ENCODE results near the gene TMEM26.
"Not testable (repeated sequence)": the region's sequence is repeated elsewhere in the genome, so short reads cannot be mapped to it uniquely, and the experiment has no call there.

Gene TMEM26

DNA sequence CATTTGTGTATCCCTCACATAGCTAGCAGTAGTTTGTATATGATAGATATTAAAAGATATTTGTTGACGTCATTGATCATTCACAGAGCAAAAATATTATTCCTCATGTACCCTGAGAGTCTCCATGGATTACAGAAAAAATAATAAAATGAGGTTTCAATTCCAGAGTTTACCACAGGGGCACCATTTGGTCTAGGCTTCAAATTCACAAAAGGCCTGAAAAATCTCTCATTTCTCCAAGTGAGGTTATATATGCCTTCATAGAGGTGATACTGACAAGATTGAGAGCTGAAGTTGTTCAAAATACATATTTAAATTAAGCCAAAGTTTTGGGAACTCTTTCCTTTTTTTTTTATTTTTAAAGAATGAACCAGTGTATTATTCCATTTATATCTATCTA is 52.7 kb downstream of the TMEM26 start:
- no peak for DNase-seq

DNA sequence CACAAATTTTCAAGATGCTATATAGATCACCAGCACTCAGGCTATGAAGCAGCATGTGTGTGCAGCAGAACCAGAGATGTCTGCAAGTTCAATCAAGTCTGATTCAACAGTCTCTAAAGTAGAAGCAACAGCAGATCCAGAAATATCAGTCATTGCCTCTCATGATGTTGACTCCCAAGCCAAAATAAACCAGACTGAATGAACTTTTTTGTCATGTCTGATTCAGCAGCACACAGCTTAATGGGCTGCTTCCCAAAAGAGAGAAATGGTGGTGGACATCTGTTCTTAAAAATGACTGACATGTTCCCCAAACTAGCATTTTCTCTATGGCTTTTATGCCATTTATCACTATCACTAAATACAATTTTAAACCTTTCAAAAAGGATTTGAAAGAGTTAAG is 53.8 kb downstream of the TMEM26 start:
- DNase-seq: no peak

DNA sequence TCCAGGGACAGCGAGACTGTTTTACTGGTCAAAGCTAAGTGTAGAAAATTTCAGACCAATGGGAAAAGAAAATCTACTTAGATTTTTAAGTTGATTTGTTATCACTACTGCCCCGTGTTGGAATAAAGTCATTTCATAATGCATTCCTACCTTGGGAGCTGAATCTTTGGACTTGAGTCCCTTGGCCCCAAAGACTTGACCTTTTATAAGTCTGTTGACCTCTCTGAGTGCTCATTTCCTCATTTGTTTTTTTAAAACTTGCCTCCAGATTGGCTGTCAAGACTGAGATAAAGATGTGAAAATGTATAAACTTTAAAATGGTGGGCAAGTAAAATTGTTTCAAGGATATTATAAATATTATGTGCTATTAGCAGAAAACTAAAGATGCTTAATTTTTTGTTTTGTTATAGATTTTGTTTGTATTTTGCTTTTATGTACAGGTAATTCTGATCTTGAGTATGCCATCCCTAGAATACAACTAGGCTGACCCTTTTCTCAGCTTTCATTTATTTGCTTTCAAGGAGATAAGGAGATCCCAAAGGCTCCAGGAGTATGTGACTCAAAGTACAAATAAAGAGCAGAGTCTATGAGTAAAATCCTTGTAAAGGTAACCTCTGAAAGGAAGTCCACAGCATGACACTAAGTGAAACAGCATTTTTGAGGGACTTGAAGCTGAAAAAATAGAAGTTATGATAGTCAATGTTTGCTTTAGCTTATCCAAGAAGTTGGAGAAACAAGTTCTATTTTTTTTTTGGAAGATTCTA is 54.6 kb downstream of the TMEM26 start:
- DNase-seq: no peak

DNA sequence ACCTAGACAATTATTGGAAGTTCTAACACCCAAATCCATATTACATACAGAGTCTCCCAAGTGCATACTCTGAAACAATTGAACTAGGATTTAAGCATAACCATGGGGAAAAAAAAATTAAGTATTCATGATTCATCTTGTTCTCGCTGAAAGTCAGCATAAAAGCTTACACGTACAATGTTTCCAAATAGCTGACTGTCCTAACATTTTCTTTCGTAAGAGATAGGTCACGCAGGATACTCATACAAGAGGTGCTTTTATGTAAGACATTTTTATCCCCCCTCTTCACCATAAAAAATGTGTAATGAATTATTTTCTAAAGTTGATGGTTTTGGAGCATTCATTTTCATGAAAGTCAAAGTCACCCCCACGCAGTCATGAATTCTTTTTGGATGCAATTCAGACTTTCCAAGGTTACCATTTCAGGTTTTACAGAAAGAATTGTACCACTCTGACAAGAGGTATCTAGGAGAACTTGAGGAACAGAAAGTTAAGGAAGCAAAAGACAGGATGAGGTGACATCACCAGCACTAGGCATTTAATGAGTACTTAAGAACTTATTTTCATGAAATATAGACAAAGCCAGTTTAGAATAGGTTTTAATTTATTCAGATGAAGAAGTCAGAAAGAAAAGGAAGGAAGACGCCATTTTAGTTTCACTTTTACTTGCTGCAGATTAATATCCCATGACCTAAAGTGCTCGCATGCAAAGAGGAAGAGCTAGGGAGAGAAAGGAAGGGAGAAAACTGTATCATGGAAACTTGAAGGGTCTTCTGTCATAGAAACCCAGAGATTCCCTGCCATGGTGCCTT is 55.8 kb downstream of the TMEM26 start:
- DNase-seq: no peak

DNA sequence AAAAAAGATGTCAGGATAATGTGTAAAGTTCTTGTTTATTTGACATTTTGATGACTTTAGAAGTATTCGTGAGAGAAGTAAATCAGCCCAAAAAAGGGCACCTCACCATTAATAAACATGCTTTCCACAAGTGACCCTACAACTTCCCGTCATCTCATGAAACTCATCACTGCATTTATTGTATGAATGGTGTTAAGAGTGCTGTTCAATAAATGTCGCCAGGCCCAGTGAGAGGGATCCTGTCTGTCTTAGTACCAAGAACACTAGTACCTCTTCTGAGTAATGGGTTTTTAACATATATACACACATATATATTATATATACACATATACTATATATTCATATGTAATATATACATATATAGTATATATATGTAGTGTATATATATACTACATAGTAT is 61.9 kb downstream of the TMEM26 start:
- DNase-seq: no peak

DNA sequence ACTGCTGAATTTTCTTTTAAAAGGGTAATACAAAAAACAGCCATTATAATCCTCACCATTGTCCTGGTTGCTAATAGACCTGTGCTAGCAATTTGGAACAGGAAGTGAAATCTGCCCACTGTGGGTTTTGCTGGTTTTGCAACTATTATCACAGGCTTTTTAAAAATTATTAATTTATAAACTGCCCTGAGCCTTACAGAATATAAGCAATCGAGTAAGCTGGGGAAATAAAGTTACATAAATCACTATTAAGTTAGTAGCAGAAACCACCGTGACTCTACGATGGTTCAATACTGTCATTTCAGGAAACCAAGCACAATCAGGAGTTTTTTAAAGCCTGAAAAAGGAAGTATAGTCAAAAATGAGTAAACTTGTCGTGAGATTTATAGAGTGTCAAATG is 62.3 kb downstream of the TMEM26 start:
- DNase-seq: no peak

DNA sequence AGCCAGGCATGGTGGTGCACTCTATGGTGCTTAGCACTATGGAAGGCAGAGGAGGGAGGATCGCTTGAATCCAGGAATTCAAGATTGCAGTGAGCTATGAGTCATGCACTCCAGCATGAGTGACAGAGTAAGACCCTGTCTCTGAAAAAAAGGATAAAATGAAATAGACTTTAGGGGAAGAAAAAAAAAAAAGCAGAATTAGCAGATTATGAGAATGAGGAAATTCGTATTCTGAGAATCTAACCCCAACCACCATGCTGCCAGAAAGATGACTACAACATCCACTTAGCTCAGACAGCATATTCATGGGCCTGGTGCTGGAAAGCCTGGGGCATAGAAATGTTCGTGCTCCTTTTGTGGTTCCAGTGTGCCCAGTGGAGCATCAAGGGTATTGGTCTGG is 63.3 kb downstream of the TMEM26 start:
- DNase-seq: no peak

DNA sequence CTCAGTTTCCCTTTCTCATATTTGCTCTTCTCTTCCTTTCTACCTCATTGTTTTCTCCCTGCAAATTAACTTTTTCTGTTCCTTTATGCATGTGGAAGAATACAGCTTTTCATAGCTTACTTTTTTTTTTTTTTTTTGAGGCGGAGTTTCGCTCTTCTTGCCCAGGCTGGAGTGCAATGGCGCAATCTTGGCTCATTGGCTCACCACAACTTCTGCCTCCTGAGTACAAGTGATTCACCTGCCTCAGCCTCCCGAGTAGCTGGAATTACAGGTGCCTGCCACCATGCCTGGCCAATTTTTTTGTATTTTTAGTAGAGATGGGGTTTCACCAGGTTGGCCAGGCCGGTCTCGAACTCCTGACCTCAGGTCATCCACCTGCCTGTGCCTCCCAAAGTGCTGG is 64.2 kb downstream of the TMEM26 start:
- not testable (repeated sequence) for DNase-seq

DNA sequence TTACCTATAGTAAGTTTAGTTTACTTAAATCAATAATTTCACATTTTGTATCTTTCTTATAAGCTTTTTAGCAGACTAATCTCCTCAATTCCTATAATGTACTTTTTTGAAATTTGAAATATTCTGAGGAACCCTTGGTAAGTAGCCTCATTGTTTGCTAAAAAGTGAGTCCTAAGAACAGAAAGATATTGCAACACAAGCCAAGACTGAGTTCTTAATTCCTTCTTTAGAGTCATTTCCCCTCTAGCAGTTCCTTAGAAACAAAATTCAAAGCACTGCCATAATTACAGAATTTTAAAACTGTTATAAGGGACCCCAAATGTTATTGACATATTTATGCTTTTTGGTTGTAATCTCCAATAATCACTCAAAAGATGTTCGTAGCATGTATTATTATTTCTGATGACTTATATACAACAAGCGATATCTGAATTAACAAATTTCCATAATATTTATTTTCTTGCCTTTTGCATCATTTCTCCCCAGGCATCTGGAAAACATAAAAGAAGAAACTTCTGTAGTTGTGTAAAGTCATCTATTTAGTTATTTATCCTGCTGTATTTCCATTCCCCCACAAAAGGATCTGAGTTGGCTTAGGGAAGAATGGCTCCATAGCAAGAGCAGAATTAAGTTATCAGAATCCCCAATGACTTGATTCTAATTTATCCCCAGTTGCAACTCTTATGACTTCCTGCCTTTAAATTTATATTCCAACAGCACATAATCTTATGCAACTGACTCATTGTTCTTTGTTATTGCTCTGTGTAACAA is 67.8 kb downstream of the TMEM26 start:
- DNase-seq: no peak

DNA sequence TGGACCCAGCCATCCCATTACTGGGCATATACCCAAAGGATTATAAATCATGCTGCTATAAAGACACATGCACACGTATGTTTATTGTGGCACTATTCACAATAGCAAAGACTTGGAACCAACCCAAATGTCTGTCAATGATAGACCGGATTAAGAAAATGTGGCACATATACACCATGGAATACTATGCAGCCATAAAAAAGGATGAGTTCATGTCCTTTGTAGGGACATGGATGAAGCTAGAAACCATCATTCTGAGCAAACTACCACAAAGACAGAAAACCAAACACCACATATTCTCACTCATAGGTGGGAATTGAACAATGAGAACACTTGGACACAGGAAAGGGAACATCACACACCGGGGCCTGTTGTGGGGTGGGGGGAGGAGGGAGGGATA is 72.0 kb downstream of the TMEM26 start:
- not testable (repeated sequence) for DNase-seq

DNA sequence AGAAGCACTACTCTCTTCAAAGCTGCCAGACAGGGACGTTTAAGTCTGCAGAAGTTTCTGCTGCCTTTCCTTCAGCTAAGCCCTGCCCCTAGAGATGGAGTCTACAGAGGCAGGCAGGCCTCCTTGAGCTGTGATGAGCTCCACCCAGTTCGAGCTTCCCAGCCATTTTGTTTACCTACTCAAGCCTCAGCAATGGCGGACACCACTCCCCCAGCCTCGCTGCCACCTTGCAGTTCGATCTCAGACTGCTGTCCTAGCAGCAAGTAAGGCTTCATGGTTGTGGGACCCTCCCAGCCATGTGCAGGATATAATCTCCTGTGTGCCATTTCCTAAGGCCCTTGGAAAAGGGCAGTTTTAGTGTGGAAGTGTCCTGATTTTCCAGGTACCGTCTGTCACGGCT is 74.3 kb downstream of the TMEM26 start:
- no peak for DNase-seq

DNA sequence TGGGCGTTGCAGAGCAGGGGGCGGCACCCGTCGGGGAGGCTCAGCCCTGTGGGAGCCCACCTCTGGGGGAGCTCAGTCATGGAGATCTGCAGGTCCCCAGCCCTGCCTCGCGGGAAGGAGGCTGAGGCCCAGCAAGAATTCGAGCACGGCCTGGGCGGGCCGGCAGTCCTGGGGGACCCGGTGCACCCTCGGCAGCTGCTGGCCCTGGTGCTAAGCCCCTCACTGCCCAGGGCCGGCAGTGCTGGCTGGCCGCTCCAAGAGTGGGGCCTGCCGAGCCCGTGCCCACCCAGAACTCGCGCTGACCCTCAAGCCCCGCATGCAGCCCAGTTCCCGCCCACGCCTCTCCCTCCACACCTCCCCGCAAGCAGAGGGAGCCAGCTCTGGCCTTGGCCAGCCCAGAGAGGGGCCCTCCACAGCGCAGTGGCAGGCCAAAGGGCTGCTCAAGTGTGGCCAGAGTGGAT is 76.2 kb downstream of the TMEM26 start:
- no peak for DNase-seq

DNA sequence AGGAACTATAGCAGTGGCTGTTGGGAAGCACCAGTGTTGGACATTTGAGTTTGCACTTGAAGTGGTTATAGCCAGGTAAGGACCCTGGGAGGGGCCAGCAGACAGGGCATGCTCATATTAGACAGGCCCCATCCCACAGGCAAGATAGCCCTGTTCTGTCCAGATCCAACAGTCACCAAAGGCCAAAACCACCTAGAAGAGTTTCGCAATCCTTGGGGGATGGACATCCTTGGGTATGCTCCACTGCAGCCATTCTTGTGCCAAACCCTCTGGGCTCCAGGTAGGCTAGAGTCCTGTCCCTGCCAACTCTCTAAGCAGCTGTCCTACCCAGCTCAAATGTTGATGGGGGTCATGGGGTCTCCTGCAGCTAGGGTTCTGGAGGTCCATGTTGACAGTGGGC is 76.8 kb downstream of the TMEM26 start:
- no peak for DNase-seq

DNA sequence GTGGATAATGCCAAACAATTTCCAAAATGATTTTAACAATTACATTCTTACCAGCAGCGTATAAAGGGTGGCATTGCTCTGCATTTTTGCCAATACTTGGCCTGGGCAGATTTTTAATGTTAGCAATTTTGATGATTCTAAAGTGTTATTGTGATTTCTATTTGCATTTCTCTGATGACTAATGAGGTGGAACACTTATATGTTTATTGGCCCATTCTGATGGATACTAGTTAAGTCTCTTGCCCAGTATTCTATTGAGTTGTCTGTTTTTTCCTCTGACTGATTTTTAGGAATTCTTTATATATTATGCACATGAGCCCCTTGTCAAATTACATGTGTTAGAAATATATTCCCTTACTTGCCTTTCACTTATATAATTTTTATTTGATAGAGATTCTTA is 86.8 kb downstream of the TMEM26 start:
- no peak for DNase-seq

DNA sequence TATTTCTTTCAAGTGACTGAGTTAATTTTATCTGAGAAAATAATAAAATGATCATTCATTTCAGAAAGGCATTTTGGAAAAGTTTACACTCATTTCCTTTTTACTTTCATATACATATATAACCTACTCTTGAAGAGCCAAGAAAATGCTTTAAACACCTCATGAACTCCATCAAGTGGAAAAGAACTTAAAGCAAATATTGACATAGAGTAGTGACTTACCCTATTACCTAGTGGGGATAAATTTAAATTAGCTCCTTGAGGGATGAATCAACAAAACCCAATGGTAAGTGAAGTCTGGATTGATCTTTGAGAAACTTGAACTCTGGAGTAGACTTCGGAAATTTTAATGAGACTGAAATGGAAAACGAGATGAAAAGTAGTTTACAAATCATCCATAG is 88.6 kb downstream of the TMEM26 start:
- no peak for DNase-seq

DNA sequence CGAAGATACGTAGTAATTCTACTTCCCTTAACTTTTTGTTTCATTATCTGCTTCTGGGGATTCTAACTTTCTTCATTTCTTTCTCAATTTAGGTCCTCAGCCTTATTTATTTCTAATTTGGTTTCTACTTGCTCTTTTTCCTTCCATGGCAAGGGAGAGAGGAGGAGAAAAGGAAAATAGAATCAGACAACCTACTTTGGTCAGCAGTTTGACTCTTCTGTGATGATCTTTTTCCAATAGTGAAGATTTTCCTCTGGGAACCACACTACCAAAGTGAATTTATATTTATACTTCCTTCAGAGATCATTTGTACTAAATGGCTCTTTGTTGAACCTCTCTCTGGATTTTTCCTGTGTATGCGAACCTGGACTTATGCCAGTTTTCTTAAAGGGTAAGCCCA is 90.2 kb downstream of the TMEM26 start:
- no peak for DNase-seq

DNA sequence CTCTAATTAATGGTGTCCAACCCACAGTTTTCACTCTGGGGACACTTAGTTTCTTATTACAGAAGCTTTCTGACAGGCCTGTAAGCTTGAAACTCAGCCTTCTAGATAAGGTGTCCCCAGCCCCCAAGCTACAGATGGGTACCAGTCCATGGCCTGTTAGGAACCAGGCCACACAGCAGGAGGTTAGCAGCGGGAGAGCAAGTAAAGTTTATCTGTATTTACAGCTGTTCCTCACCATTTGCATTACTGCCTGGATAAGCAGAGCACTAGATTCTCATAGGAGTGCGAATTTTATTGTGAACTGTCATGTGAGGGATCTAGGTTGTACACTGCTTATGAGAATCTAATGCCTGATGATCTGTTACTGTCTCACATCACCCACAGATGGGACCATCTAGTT is 93.7 kb downstream of the TMEM26 start:
- DNase-seq: no peak

DNA sequence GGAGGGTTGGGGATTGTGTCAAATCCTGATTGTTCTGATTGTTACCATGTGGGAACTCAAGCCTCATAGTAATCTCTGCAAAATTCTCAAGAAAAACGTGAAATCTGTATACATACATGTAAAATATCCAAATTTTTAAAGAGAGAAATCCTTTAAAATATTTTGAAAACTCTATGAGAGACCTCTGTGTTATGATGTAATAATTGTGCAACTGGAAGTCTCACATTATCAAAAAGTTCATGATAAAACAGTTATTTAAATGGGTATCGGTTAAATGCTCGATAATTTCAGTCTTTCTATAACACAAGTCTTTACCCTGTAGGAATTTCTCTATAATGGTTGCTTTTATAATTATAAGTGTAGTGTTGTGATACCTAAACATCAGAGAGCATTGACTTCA is 95.5 kb downstream of the TMEM26 start:
- no peak for DNase-seq
